ENCODE data around the gene CD6. TPM values are rescaled to one million over a fixed set of nuclear protein-coding genes. Genes with fewer than 3 reads are reported as not detected.

CD6 gene
- total RNA-seq, 1 donor from 2014 or later = 0.23 TPM

- TF ChIP-seq CTCF (conservative IDR thresholded peaks at IDR 0.05; ENCODE audit: low read depth, low read length) = no peak
- no peak for DNase-seq (ENCODE audit: low read depth)
- H3K4me3 ChIP-seq (ENCODE audit: low read depth, low read length) = no peak overlapping the region
Observed at GRCh38 chr11:60981515-60981914, 10.0 kb downstream of the CD6 start.

GRCh38 chr11:60982184-60982583 lies 10.7 kb downstream of the CD6 start:
- no peak for DNase-seq (ENCODE audit: low read depth)
- H3K4me3 ChIP-seq (ENCODE audit: low read depth, low read length) = no peak overlapping the region
- no peak for TF ChIP-seq CTCF (conservative IDR thresholded peaks at IDR 0.05; ENCODE audit: low read depth, low read length)

DNA sequence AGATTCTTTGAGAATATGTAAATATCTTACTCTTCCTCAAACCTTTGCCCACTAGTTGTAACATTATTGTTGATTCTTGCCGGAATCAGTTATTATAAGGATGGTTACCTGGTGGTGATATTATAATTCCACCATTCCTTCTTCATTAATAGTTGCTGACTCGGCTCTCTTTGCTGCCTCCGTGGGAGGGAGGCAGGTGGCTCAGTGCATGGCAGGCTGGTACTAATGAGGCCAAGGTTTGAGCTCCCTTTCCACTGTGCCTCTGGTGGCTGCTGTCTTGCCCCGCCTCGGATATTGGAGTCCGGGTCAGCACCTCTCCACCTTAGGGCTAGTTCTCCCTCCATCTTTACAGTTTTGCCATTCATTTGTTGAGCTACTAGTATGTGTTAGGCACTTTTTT lies 12.7 kb downstream of the CD6 start:
- TF ChIP-seq CTCF (conservative IDR thresholded peaks at IDR 0.05; ENCODE audit: low read depth, low read length) = no peak
- no peak for DNase-seq (ENCODE audit: low read depth)
- no peak overlapping the region for H3K4me3 ChIP-seq (ENCODE audit: low read depth, low read length)

GRCh38 chr11:60984636-60985035 lies 13.2 kb downstream of the CD6 start:
- TF ChIP-seq CTCF (conservative IDR thresholded peaks at IDR 0.05; ENCODE audit: low read depth, low read length) = no peak
- no peak for DNase-seq (ENCODE audit: low read depth)
- no peak overlapping the region for H3K4me3 ChIP-seq (ENCODE audit: low read depth, low read length)

DNA sequence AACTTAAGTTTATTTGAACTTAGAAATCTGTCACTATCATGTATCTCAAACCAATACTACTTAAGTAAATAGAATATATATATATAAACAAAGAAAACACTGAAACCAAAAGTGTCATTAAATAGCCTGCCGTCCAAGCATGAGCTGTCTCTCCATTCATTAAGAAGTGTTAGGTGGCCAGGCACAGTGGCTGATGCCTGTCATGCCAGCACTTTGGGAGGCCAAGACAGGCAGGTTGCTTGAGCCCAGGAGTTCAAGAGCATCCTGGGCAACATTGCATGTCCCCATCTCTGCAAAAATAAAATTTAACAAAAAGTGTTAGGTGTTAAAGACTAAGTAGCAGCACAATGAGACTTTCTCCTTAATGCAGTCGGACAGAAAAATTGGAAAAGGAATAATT lies 14.0 kb downstream of the CD6 start:
- TF ChIP-seq CTCF (conservative IDR thresholded peaks at IDR 0.05; ENCODE audit: low read depth, low read length) = no peak
- DNase-seq (ENCODE audit: low read depth) = no peak

DNA sequence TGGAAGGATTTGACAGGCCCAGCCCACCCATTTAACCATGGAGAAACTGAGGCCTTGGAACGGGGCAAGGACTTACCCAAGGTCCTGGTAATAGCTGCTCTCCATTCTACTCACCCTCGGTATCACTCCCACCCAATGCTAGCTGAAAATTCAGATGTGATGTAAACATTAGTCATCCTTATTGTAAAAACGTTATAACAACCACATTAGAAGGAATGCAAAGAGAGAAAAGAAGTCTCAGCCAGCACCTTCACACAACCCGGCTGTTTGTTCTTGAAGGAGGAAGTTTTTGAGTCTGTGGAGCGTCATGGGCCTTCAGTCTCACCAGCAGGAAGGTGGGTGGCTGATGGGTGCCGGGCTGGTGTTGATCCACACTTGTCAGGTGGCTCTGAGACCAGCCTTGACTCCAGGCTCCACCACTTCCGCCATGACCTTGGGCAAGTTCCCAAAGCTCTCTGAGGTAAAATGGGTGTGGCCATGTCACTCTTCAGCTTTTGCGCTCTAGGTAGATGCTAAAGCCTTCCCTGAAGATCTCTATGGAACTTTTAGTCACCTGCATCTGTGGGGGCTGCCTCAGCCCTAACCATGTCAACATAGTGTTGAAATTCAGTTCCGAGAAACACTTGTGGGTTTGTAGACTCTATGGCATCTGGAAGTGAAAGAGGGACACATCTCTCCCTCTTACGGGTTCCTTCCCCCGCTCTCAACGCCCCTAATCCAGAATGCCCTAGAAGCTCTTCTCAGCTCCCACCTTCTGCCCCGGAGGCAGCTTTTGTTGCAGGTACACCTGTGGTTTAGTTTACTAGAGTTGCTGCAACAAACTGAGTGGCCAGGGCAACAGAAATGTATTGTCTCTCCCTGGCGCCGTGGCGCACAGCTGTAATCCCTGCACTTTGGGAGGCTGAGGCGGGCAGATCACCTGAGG lies 14.8 kb downstream of the CD6 start:
- DNase-seq (ENCODE audit: low read depth) = no peak
- no peak overlapping the region for H3K4me3 ChIP-seq (ENCODE audit: low read depth, low read length)
- no peak for TF ChIP-seq CTCF (conservative IDR thresholded peaks at IDR 0.05; ENCODE audit: low read depth, low read length)

More for the DNA sequence above, 14.0 kb downstream of the CD6 start:
- H3K4me3 ChIP-seq (ENCODE audit: low read depth, low read length) = no peak overlapping the region

Data from epithelial cell of proximal tubule (primary cell).